ENCODE data around the gene PRKCH.
A peak's percentile ranks its signal among the peaks of the same experiment; 100 is the strongest.

Gene PRKCH

GRCh38 chr14:61392297-61392696, 70.9 kb downstream of the PRKCH start:
- Histone ChIP-seq H3K4me3 (ENCODE audit: low read depth in 1 of 2, low read length in 2 of 2) (no peak overlapping the region), H3K4me2 (ENCODE audit: insufficient read depth, low read length) (no peak overlapping the region), H3K27ac (ENCODE audit: low read length) (no peak overlapping the region), H3K4me1 (ENCODE audit: insufficient read depth, low read length) (peaks cover 47% of the 10 kb centered on the region), H3K36me3 (ENCODE audit: insufficient read depth, low read length) (peaks cover 54% of the 10 kb centered on the region), H3K9ac (ENCODE audit: low read depth, low read length) (no peak overlapping the region), H3K9me3 (ENCODE audit: insufficient read depth, low read length, severe bottlenecking) (no peaks in the 10 kb centered on the region), H2AFZ (ENCODE audit: low read depth, low read length) (no peak overlapping the region), H3K79me2 (ENCODE audit: insufficient read depth, low read length) (peaks cover 100% of the 10 kb centered on the region), H3K27me3 (ENCODE audit: insufficient read depth, low read length, poor library complexity) (no peaks in the 10 kb centered on the region), H4K20me1 (ENCODE audit: insufficient read depth, low read length) (peaks cover 12% of the 10 kb centered on the region; the same call in 1 of the 2 replicates)
- no peak for ATAC-seq (ENCODE audit: insufficient read depth, low read depth)
- TF ChIP-seq EZH2 (IDR thresholded peaks at IDR 0.05; ENCODE audit: borderline replicate concordance, low read depth, low read length, severe bottlenecking) = no peak
- no peak for TF ChIP-seq CTCF (IDR thresholded peaks at IDR 0.05; ENCODE audit: borderline replicate concordance, extremely low read depth, low read length, poor library complexity, severe bottlenecking)
- no peak for DNase-seq

GRCh38 chr14:61394542-61394941, 73.2 kb downstream of the PRKCH start:
- Histone ChIP-seq H3K27ac (ENCODE audit: low read length) (peak overlapping the region; percentile 21; the same call in 1 of the 2 replicates), H3K9me3 (ENCODE audit: insufficient read depth, low read length, severe bottlenecking) (no peaks in the 10 kb centered on the region), H2AFZ (ENCODE audit: low read depth, low read length) (no peak overlapping the region), H4K20me1 (ENCODE audit: insufficient read depth, low read length) (peaks cover 6% of the 10 kb centered on the region; the same call in 1 of the 2 replicates), H3K4me1 (ENCODE audit: insufficient read depth, low read length) (peaks cover 40% of the 10 kb centered on the region), H3K4me3 (ENCODE audit: low read depth in 1 of 2, low read length in 2 of 2) (no peak overlapping the region), H3K9ac (ENCODE audit: low read depth, low read length) (no peak overlapping the region), H3K79me2 (ENCODE audit: insufficient read depth, low read length) (peaks cover 100% of the 10 kb centered on the region), H3K36me3 (ENCODE audit: insufficient read depth, low read length) (peaks cover 54% of the 10 kb centered on the region), H3K4me2 (ENCODE audit: insufficient read depth, low read length) (no peak overlapping the region), H3K27me3 (ENCODE audit: insufficient read depth, low read length, poor library complexity) (no peaks in the 10 kb centered on the region)
- no peak for ATAC-seq (ENCODE audit: insufficient read depth, low read depth)
- TF ChIP-seq CTCF (IDR thresholded peaks at IDR 0.05; ENCODE audit: borderline replicate concordance, extremely low read depth, low read length, poor library complexity, severe bottlenecking) = no peak
- no peak for TF ChIP-seq EZH2 (IDR thresholded peaks at IDR 0.05; ENCODE audit: borderline replicate concordance, low read depth, low read length, severe bottlenecking)
- no peak for DNase-seq

GRCh38 chr14:61395115-61395725, 73.8 kb downstream of the PRKCH start:
- 0 out of 2 replicates have a peak overlapping the region, but pooled peaks have one; percentile 0 for H3K27ac ChIP-seq (ENCODE audit: low read length)
- H3K27me3 ChIP-seq (ENCODE audit: insufficient read depth, low read length, poor library complexity) = no peaks in the 10 kb centered on the region
- TF ChIP-seq EZH2 (IDR thresholded peaks at IDR 0.05; ENCODE audit: borderline replicate concordance, low read depth, low read length, severe bottlenecking) (no peak), CTCF (IDR thresholded peaks at IDR 0.05; ENCODE audit: borderline replicate concordance, extremely low read depth, low read length, poor library complexity, severe bottlenecking) (no peak)
- H3K4me1 ChIP-seq (ENCODE audit: insufficient read depth, low read length) = peaks cover 38% of the 10 kb centered on the region
- no peak overlapping the region for H3K9ac ChIP-seq (ENCODE audit: low read depth, low read length)
- no peak overlapping the region for H2AFZ ChIP-seq (ENCODE audit: low read depth, low read length)
- peaks cover 54% of the 10 kb centered on the region for H3K36me3 ChIP-seq (ENCODE audit: insufficient read depth, low read length)
- no peak for DNase-seq
- H3K4me3 ChIP-seq (ENCODE audit: low read depth in 1 of 2, low read length in 2 of 2) = no peak overlapping the region
- H3K79me2 ChIP-seq (ENCODE audit: insufficient read depth, low read length) = peaks cover 100% of the 10 kb centered on the region
- H3K9me3 ChIP-seq (ENCODE audit: insufficient read depth, low read length, severe bottlenecking) = no peaks in the 10 kb centered on the region
- ATAC-seq (ENCODE audit: insufficient read depth, low read depth) = no peak
- no peak overlapping the region for H3K4me2 ChIP-seq (ENCODE audit: insufficient read depth, low read length)
- peaks cover 6% of the 10 kb centered on the region; the same call in 1 of the 2 replicates for H4K20me1 ChIP-seq (ENCODE audit: insufficient read depth, low read length)
